ENCODE data around the gene SLC39A3. TPM values are rescaled to one million over a fixed set of nuclear protein-coding genes. Genes with fewer than 3 reads are reported as not detected.
A peak's percentile ranks its signal among the peaks of the same experiment; 100 is the strongest.

SLC39A3 gene, protein sequence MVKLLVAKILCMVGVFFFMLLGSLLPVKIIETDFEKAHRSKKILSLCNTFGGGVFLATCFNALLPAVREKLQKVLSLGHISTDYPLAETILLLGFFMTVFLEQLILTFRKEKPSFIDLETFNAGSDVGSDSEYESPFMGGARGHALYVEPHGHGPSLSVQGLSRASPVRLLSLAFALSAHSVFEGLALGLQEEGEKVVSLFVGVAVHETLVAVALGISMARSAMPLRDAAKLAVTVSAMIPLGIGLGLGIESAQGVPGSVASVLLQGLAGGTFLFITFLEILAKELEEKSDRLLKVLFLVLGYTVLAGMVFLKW
- total RNA-seq: 10 to 100 TPM; 18.2 to 19.1 TPM
- 10 to 100 TPM; 28.8 to 41.7 TPM for polyA plus RNA-seq

DNA sequence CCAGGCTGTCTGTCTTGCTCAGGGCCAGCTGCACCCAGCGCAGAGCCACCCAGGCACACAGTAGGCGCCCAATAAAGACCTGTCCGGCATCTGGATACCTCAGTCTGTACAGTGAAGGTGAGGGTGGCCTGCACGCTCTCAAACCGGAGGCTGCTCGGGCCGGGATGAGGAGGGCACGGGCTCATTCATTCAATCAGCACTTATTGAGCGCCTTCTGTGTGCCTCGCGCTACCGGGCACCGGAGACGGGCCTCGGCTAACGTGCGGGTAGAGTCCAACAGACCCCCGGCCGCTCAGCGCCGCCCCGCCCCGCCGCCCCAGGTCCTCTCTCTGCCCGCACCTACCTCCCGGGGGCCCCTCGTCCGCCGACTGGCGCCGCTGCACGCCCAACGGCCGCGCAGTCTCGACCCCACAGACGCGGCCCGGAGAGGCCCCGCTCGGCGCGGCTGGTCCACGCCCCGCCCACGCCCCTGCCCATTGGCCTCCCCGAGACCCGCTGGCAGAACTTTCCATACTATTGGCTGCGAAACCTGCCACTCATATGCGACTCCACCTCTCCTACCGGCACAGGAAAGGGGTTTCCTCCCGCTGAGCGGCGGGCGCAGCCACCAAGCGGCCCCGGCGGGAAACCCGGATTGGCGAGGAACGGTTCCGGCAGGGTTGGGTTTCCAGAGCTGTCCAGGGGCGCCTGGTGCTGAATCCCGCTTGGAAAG lies at the start of gene SLC39A3:
Gene SLC39A3 (minus strand): TSS at position 416 of the 712 bp plus-strand sequence. CDS start 2,760 bp downstream, outside the sequence.
- H3K9me3 ChIP-seq (ENCODE audit: control insufficient read depth in 1 of 2, low read length in 2 of 2): no peaks in the 10 kb centered on the region
- Mint-ChIP-seq H3K4me1 (peaks cover 12 to 39% (median 17%) of the 10 kb centered on the region in 4 donors), H3K27me3 (peaks cover 2 to 12% of the 10 kb centered on the region in 2 donors), H3K36me3 (peaks cover 20 to 23% of the 10 kb centered on the region in 2 donors), H3K4me3 (peak within 1 kb of the TSS; percentile 80 to 90 (median 87)), H3K9me3 (peaks cover 0 to 2% (median 0%) of the 10 kb centered on the region in 8 donors), H3K27ac (peak within 1 kb of the TSS; percentile 29 to 80 (median 75))
- peak; percentile 97 to 99 (median 98) for DNase-seq
- peak within 1 kb of the TSS; percentile 52 for H3K27ac ChIP-seq (ENCODE audit: low read depth, low read length)
- peaks cover 18% of the 10 kb centered on the region for H3K36me3 ChIP-seq (ENCODE audit: insufficient read depth, low read length)
- H3K27me3 ChIP-seq (ENCODE audit: insufficient read depth, low read length): peaks cover 4% of the 10 kb centered on the region
- H3K4me1 ChIP-seq (ENCODE audit: insufficient read depth, low read length): peaks cover 18% of the 10 kb centered on the region
- intact Hi-C loops (cut with micrococcal nuclease): loop anchor here (1.0 kb wide), 3 partner anchors 37 to 102 kb away; partner anchors contain the start of genes GNG7, SGTA and ZNF555
- ChIA-PET POLR2A (ENCODE audit: partially characterized antibody) (interaction anchor here (0.6 to 1.6 kb wide), 3 partner anchors 19 to 91 kb away, joined by 3 to 6 read pairs (median 3); partner anchors contain the start of gene SGTA), CTCF (ENCODE audit: partially characterized antibody) (interaction anchor here (1.1 to 2.0 kb wide), 4 partner anchors 8 to 91 kb away, joined by 3 to 10 read pairs (median 4); partner anchors contain the start of gene SGTA)
- H3K4me3 ChIP-seq (ENCODE audit: low read length in 2 of 2): peak within 1 kb of the TSS; percentile 57 to 73

DNA sequence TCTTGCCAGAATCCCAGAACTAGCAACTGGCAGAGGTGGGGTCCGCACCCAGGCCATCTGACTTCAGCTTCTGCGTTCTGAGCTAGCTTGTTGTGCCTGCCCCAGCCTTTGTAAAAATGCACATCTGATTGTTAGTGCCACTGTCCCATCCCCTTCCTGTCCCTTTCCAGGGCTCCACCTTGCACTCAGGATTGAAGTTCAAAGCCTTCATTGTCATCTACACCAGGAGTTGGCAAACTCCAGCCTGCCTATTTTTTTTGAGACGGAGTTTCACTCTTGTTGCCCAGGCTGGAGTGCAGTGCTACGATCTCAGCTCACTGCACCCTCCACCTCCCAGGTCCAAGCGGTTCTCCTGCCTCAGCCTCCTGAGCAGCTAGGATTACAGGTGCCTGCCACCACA lies 48.4 kb upstream of the SLC39A3 start:
- H3K9me3 Mint-ChIP-seq: no peaks in the 10 kb centered on the region
- Histone ChIP-seq H3K9me3 (ENCODE audit: control insufficient read depth in 1 of 2, low read length in 2 of 2) (no peaks in the 10 kb centered on the region), H3K27me3 (ENCODE audit: insufficient read depth, low read length) (no peaks in the 10 kb centered on the region), H3K4me1 (ENCODE audit: insufficient read depth, low read length) (peaks cover 25% of the 10 kb centered on the region), H3K4me3 (ENCODE audit: low read length in 2 of 2) (no peak overlapping the region), H3K36me3 (ENCODE audit: insufficient read depth, low read length) (no peaks in the 10 kb centered on the region), H3K27ac (ENCODE audit: low read depth, low read length) (no peak overlapping the region)
- no peak for DNase-seq
- H3K4me1 Mint-ChIP-seq: peaks cover 9 to 43% (median 23%) of the 10 kb centered on the region in 4 donors
- no peaks in the 10 kb centered on the region for H3K27me3 Mint-ChIP-seq
- peaks cover 0 to 4% of the 10 kb centered on the region in 2 donors for H3K36me3 Mint-ChIP-seq
- POLR2A ChIA-PET (ENCODE audit: partially characterized antibody): no interaction called here
- peak overlapping the region in 2 of 7 donors; percentile 4 to 31 for H3K27ac Mint-ChIP-seq
- intact Hi-C loops (cut with micrococcal nuclease): loop anchor here (10.0 kb wide), 2 partner anchors 157 to 313 kb away; partner anchors contain the start of genes GADD45B and ZNF77
- CTCF ChIA-PET (ENCODE audit: partially characterized antibody): interaction anchor here (1.1 kb wide), 1 partner anchor 32 kb away, joined by 4 read pairs; no protein-coding TSS in a partner anchor
- peak overlapping the region in 3 of 8 donors; percentile 25 to 73 (median 67) for H3K4me3 Mint-ChIP-seq

DNA sequence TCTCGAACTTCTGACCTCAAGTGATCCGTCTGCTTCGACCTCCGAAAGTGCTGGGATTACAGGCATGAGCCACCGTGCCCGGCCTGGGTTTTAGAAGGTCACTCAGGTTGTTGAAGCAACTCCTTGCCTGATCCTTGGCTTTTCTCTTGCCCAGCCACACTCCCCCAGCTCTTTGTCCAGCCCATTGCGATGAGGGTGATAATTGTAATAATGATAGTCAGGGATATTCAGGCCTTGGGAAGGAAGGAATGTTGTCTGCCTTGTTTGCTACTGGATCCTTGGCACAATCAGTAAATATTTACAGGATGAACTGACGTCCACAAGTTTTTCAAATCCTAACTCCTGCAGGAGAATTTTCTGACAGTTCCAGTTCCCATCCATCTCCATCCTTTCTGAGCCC lies 47.3 kb upstream of the SLC39A3 start:
- Histone ChIP-seq H3K4me3 (ENCODE audit: low read length in 2 of 2) (no peak overlapping the region), H3K27me3 (ENCODE audit: insufficient read depth, low read length) (no peaks in the 10 kb centered on the region), H3K27ac (ENCODE audit: low read depth, low read length) (no peak overlapping the region), H3K4me1 (ENCODE audit: insufficient read depth, low read length) (peaks cover 30% of the 10 kb centered on the region), H3K36me3 (ENCODE audit: insufficient read depth, low read length) (no peaks in the 10 kb centered on the region), H3K9me3 (ENCODE audit: control insufficient read depth in 1 of 2, low read length in 2 of 2) (no peaks in the 10 kb centered on the region)
- intact Hi-C loops (cut with micrococcal nuclease): loop anchor here (10.0 kb wide), 2 partner anchors 158 to 312 kb away; partner anchors contain the start of genes GADD45B and ZNF77
- Mint-ChIP-seq H3K9me3 (no peaks in the 10 kb centered on the region), H3K27ac (peak overlapping the region in 1 of 7 donors; percentile 62), H3K4me1 (peaks cover 12 to 49% (median 28%) of the 10 kb centered on the region in 4 donors), H3K4me3 (peak overlapping the region; percentile 27 to 84 (median 50)), H3K27me3 (no peaks in the 10 kb centered on the region), H3K36me3 (peaks cover 0 to 2% of the 10 kb centered on the region in 2 donors)
- ChIA-PET CTCF (ENCODE audit: partially characterized antibody) (no interaction called here), POLR2A (ENCODE audit: partially characterized antibody) (no interaction called here)
- DNase-seq: no peak

DNA sequence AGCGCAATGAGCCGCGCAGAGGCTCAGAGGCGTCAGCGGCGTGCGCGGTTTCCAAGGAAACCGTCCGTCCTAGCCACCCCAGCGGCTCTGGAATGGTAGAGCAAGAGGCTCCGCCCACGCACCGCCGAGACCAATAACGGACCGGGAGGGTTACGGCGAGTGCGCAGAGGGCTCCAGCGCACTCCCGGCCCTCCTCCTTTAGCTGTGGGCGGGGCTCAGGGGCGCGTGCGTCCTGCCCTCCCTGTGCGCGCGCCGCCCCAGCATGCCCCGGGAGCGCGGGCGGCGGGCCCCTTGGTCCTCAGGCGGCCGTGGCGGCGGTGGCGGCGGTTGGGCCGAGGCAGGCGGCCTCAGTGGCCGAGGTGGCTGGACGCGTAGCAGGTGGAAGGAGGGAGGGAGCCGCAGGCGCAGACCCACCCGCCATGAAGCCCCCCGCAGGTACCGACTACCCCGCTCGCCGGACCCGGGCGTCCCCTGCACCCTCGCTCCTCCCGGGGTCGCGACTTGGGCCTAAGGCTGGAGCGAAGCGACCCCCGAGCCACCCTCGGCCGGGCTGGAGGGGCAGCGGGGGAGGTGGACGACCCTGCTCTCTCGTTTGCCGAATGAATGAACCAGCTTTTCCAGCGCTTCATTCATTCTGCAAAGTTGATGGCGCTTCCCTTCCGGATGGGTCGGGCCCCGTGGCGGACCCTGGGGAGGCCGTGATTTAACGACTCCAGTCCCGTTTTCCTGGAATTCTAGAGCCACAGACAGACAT lies 45.6 kb upstream of the SLC39A3 start, which contains the start of gene THOP1:
Gene THOP1 (plus strand): TSS at position 260 of the 754 bp plus-strand sequence. CDS start 160 bp downstream, at position 420.
- ChIA-PET POLR2A (ENCODE audit: partially characterized antibody) (interaction anchor here (0.5 to 1.3 kb wide), 10 partner anchors 10 to 1656 kb away, joined by 3 to 5 read pairs (median 3); partner anchors contain the start of genes GADD45B, ZNF554 and ZNF555), CTCF (ENCODE audit: partially characterized antibody) (interaction anchor here (0.7 kb wide), 1 partner anchor 9 kb away, joined by 3 read pairs; no protein-coding TSS in a partner anchor)
- Histone ChIP-seq H3K9me3 (ENCODE audit: control insufficient read depth in 1 of 2, low read length in 2 of 2) (no peaks in the 10 kb centered on the region), H3K4me3 (ENCODE audit: low read length in 2 of 2) (peak within 1 kb of the TSS; percentile 69), H3K27ac (ENCODE audit: low read depth, low read length) (peak within 1 kb of the TSS; percentile 64), H3K4me1 (ENCODE audit: insufficient read depth, low read length) (peaks cover 47% of the 10 kb centered on the region), H3K27me3 (ENCODE audit: insufficient read depth, low read length) (no peaks in the 10 kb centered on the region), H3K36me3 (ENCODE audit: insufficient read depth, low read length) (no peaks in the 10 kb centered on the region)
- intact Hi-C loops (cut with micrococcal nuclease): loop anchor here (1.0 to 10.0 kb wide), 6 partner anchors 9 to 311 kb away; partner anchors contain the start of genes GADD45B, GNG7, ZNF554 and ZNF57
- Mint-ChIP-seq H3K27me3 (no peaks in the 10 kb centered on the region), H3K27ac (peak within 1 kb of the TSS; percentile 86 to 97 (median 88)), H3K36me3 (peaks cover 0 to 2% of the 10 kb centered on the region in 2 donors), H3K4me1 (peaks cover 19 to 66% (median 42%) of the 10 kb centered on the region in 4 donors), H3K4me3 (peak within 1 kb of the TSS; percentile 75 to 90 (median 84)), H3K9me3 (no peaks in the 10 kb centered on the region)
- DNase-seq: peak; percentile 96 to 99 (median 98)

DNA sequence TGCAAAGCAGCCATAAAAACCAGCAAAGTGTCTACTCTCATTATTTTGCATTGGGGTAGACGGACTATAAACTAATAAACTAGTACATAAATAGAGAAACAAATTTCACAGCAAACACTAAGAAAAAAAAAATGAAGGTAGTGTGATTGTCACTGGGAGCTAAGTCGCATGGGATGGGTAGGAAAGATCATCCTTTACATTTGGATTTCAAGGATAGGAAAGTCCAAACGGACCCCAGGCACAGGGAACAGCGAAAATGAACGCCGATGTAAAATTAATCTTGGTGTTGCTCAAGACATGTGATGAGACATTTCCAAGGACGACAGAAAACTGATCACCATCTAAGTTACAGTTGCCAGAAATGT lies 43.9 kb upstream of the SLC39A3 start:
- H3K9me3 Mint-ChIP-seq: no peaks in the 10 kb centered on the region
- Histone ChIP-seq H3K4me3 (ENCODE audit: low read length in 2 of 2) (peak overlapping the region in 1 of 2 donors; percentile 85), H3K27ac (ENCODE audit: low read depth, low read length) (peak overlapping the region; percentile 93), H3K27me3 (ENCODE audit: insufficient read depth, low read length) (no peaks in the 10 kb centered on the region), H3K36me3 (ENCODE audit: insufficient read depth, low read length) (no peaks in the 10 kb centered on the region), H3K9me3 (ENCODE audit: control insufficient read depth in 1 of 2, low read length in 2 of 2) (no peaks in the 10 kb centered on the region), H3K4me1 (ENCODE audit: insufficient read depth, low read length) (peaks cover 54% of the 10 kb centered on the region)
- DNase-seq: no peak
- peak overlapping the region; percentile 87 to 97 (median 96) for H3K27ac Mint-ChIP-seq
- ChIA-PET POLR2A (ENCODE audit: partially characterized antibody) (interaction anchor here (1.2 to 1.3 kb wide), 2 partner anchors 16 to 44 kb away, joined by 3 to 5 read pairs; partner anchors contain the start of gene SLC39A3), CTCF (ENCODE audit: partially characterized antibody) (interaction anchor here (1.0 kb wide), 1 partner anchor 44 kb away, joined by 4 read pairs; the partner anchor contains the start of gene SLC39A3)
- no peaks in the 10 kb centered on the region for H3K27me3 Mint-ChIP-seq
- H3K4me3 Mint-ChIP-seq: peak overlapping the region; percentile 84 to 93 (median 90)
- intact Hi-C loops (cut with micrococcal nuclease): loop anchor here (1.0 to 10.0 kb wide), 4 partner anchors 43 to 309 kb away; partner anchors contain the start of genes GADD45B, SLC39A3, TLE5 and ZNF77
- peaks cover 0 to 2% of the 10 kb centered on the region in 2 donors for H3K36me3 Mint-ChIP-seq
- H3K4me1 Mint-ChIP-seq: peaks cover 24 to 69% (median 47%) of the 10 kb centered on the region in 4 donors

Measured in CD4-positive, alpha-beta memory T cell (primary cell).